SK-N-MC (cell line): ENCODE measurements around the gene PHC2.

Source experiments
- EZH2 ChIP-seq: fragments of 200-600 bp; sonication (generic); IDR thresholded peaks from one replicate; pipeline ENCODE4 v1.6.1; 2017; ENCODE audit warnings: antibody characterized with exemption
- FOXP2 ChIP-seq: optimal IDR thresholded peaks from 2 replicates; pipeline ENCODE3; 2011; ENCODE audit warnings: mild to moderate bottlenecking, moderate library complexity; ENCODE audit not compliant: insufficient read depth; ENCODE audit errors: extremely low read length, control extremely low read depth
- POLR2AphosphoS5 ChIP-seq: IDR thresholded peaks from 2 replicates; pipeline ENCODE4 v1.6.1; 2012; ENCODE audit warnings: mild to moderate bottlenecking, low read depth, low read length, borderline replicate concordance

- TF ChIP-seq EZH2 (no peak), POLR2AphosphoS5 (no peak), FOXP2 (no peak)
Measured at GRCh38 chr1:33292726-33293340, 138.1 kb downstream of the PHC2 start.
